Smooth muscle cell (in vitro differentiated cells): ENCODE results near the gene ANKS4B. TPM values are rescaled to one million over a fixed set of nuclear protein-coding genes. Genes with fewer than 3 reads are reported as not detected.
"Not testable (repeated sequence)": the region's sequence is repeated elsewhere in the genome, so short reads cannot be mapped to it uniquely, and the experiment has no call there.

Experiments
- DNase-seq: peaks from one replicate; lab custom pipeline; 2025; ENCODE audit not compliant: unreplicated experiment; lab: John Stamatoyannopoulos, UW
- H2AFZ ChIP-seq: fragments of 200-600 bp; sonication (generic); 2 replicates; pipeline ENCODE4 v1.6.0; 2016; ENCODE audit warnings: antibody characterized with exemption, low read depth, mild to moderate bottlenecking
- H3F3A ChIP-seq: fragments of 200-600 bp; sonication (generic); 2 replicates; pipeline ENCODE4 v1.6.0; 2017; ENCODE audit warnings: antibody characterized with exemption, low read depth
- H3K27ac ChIP-seq: fragments of 200-600 bp; sonication (generic); 2 replicates; pipeline ENCODE4 v1.5.1; 2016; ENCODE audit warnings: low read depth, mild to moderate bottlenecking
- H3K27me3 ChIP-seq: fragments of 200-600 bp; sonication (generic); 2 replicates; pipeline ENCODE4 v1.6.1; 2016; ENCODE audit warnings: low read depth, mild to moderate bottlenecking
- H3K36me3 ChIP-seq: fragments of 200-600 bp; sonication (generic); 2 replicates; pipeline ENCODE4 v1.5.1; 2016; ENCODE audit warnings: low read depth
- H3K4me1 ChIP-seq: fragments of 200-600 bp; sonication (generic); 2 replicates; pipeline ENCODE4 v1.5.1; 2016; ENCODE audit warnings: low read depth
- H3K4me2 ChIP-seq: fragments of 200-600 bp; sonication (generic); 2 replicates; pipeline ENCODE4 v1.6.0; 2016; ENCODE audit warnings: mild to moderate bottlenecking
- H3K4me3 ChIP-seq: fragments of 200-600 bp; sonication (generic); 2 replicates; pipeline ENCODE4 v1.5.1; 2016; ENCODE audit warnings: mild to moderate bottlenecking
- H3K79me2 ChIP-seq: fragments of 200-600 bp; sonication (generic); 2 replicates; pipeline ENCODE4 v1.6.0; 2016; ENCODE audit warnings: low read depth, mild to moderate bottlenecking
- H3K9ac ChIP-seq: fragments of 200-600 bp; sonication (generic); 2 replicates; pipeline ENCODE4 v1.6.0; 2016; ENCODE audit warnings: low read depth
- H3K9me3 ChIP-seq: fragments of 200-600 bp; sonication (generic); replicated peaks from 2 replicates; pipeline ENCODE4 v1.5.1; 2016; ENCODE audit warnings: low read depth
- H4K20me1 ChIP-seq: fragments of 200-600 bp; sonication (generic); 2 replicates; pipeline ENCODE4 v1.6.0; 2016; ENCODE audit warnings: low read depth
- CTCF ChIP-seq: fragments of 200-600 bp; sonication (generic); IDR thresholded peaks from 2 replicates; pipeline ENCODE4 v1.5.1; 2017; ENCODE audit warnings: borderline replicate concordance, mild to moderate bottlenecking, antibody characterized with exemption; ENCODE audit not compliant: insufficient read depth, poor library complexity, severe bottlenecking
- WGBS: methylation state at CpG from one replicate; pipeline ENCODE4 v1.1.7; 2016; ENCODE audit warnings: low lambda C conversion rate; 5-methylcytosine and 5-hydroxymethylcytosine counted together
- polyA plus RNA-seq: library from polyadenylated mRNA; unstranded; fragments of >200 nt; fragmentation: Nextera tagmentation; extraction: Ambion mirVana; gene quantifications from 2 replicates; pipeline ENCODE4 v1.2.1, GENCODE V29; 2016
- total RNA-seq: library from RNA; depleted of rRNA; stranded (reverse); fragments of >200 nt; gene quantifications from 2 replicates; pipeline ENCODE4 v1.2.3, GENCODE V29; 2014

Gene ANKS4B
- total and polyA plus RNA-seq, 2 experiments from 2014 or later: not detected

GRCh38 chr16:21190599-21190998, 42.9 kb upstream of the ANKS4B start:
- H3F3A ChIP-seq: no peaks in the 10 kb centered on the region
- no peaks in the 10 kb centered on the region for H4K20me1 ChIP-seq
- no peak for DNase-seq
- no peak overlapping the region for H3K4me2 ChIP-seq
- no peak overlapping the region for H2AFZ ChIP-seq
- no peaks in the 10 kb centered on the region for H3K79me2 ChIP-seq
- no peaks in the 10 kb centered on the region for H3K36me3 ChIP-seq
- H3K4me1 ChIP-seq: no peaks in the 10 kb centered on the region
- no peak overlapping the region for H3K27ac ChIP-seq
- no peak overlapping the region for H3K4me3 ChIP-seq
- no peaks in the 10 kb centered on the region for H3K27me3 ChIP-seq
- no peak for TF ChIP-seq CTCF
- H3K9ac ChIP-seq: no peak overlapping the region
- H3K9me3 ChIP-seq: no peaks in the 10 kb centered on the region

- TF ChIP-seq CTCF: no peak
- no peak overlapping the region for H3K27ac ChIP-seq
- no peak overlapping the region for H3K4me2 ChIP-seq
- H3K9ac ChIP-seq: no peak overlapping the region
- no peak overlapping the region for H2AFZ ChIP-seq
- no peaks in the 10 kb centered on the region for H3K9me3 ChIP-seq
- H3K27me3 ChIP-seq: no peaks in the 10 kb centered on the region
- no peaks in the 10 kb centered on the region for H4K20me1 ChIP-seq
- 100% methylated on average over 1 of the region's 1 CpG for WGBS
- no peaks in the 10 kb centered on the region for H3K4me1 ChIP-seq
- H3F3A ChIP-seq: no peaks in the 10 kb centered on the region
- DNase-seq: no peak
- no peaks in the 10 kb centered on the region for H3K79me2 ChIP-seq
- H3K36me3 ChIP-seq: no peaks in the 10 kb centered on the region
- no peak overlapping the region for H3K4me3 ChIP-seq
Observed at GRCh38 chr16:21192991-21193390, 40.5 kb upstream of the ANKS4B start.

- no peaks in the 10 kb centered on the region for H3F3A ChIP-seq
- H2AFZ ChIP-seq: no peak overlapping the region
- H3K27ac ChIP-seq: no peak overlapping the region
- no peak for DNase-seq
- no peaks in the 10 kb centered on the region for H4K20me1 ChIP-seq
- H3K9ac ChIP-seq: no peak overlapping the region
- no peaks in the 10 kb centered on the region for H3K4me1 ChIP-seq
- no peaks in the 10 kb centered on the region for H3K9me3 ChIP-seq
- H3K4me2 ChIP-seq: no peak overlapping the region
- TF ChIP-seq CTCF: no peak
- no peaks in the 10 kb centered on the region for H3K36me3 ChIP-seq
- H3K4me3 ChIP-seq: no peak overlapping the region
- 66% methylated on average over 6 of the region's 6 CpGs for WGBS
- no peaks in the 10 kb centered on the region for H3K27me3 ChIP-seq
- H3K79me2 ChIP-seq: no peaks in the 10 kb centered on the region
Observed at GRCh38 chr16:21194771-21195301, 38.7 kb upstream of the ANKS4B start.

GRCh38 chr16:21195330-21195729, 38.2 kb upstream of the ANKS4B start:
- H3K27me3 ChIP-seq, H3K36me3 ChIP-seq, H3F3A ChIP-seq, H3K4me2 ChIP-seq, H3K4me1 ChIP-seq, H3K9ac ChIP-seq, H3K4me3 ChIP-seq, DNase-seq, H4K20me1 ChIP-seq, H3K9me3 ChIP-seq, H3K79me2 ChIP-seq, H2AFZ ChIP-seq, H3K27ac ChIP-seq: not testable (repeated sequence)
- 97% methylated on average over 8 of the region's 8 CpGs for WGBS
